ENCODE results near the gene AP4B1. TPM values are rescaled to one million over a fixed set of nuclear protein-coding genes. Genes with fewer than 3 reads are reported as not detected.
A peak's percentile ranks its signal among the peaks of the same experiment; 100 is the strongest.

Gene AP4B1
- total and polyA plus RNA-seq, 2 of the 13 experiments (the other 11 are each of a cell fraction or from before 2014, with no cell fraction given) = 8.5 to 12.0 TPM

DNA sequence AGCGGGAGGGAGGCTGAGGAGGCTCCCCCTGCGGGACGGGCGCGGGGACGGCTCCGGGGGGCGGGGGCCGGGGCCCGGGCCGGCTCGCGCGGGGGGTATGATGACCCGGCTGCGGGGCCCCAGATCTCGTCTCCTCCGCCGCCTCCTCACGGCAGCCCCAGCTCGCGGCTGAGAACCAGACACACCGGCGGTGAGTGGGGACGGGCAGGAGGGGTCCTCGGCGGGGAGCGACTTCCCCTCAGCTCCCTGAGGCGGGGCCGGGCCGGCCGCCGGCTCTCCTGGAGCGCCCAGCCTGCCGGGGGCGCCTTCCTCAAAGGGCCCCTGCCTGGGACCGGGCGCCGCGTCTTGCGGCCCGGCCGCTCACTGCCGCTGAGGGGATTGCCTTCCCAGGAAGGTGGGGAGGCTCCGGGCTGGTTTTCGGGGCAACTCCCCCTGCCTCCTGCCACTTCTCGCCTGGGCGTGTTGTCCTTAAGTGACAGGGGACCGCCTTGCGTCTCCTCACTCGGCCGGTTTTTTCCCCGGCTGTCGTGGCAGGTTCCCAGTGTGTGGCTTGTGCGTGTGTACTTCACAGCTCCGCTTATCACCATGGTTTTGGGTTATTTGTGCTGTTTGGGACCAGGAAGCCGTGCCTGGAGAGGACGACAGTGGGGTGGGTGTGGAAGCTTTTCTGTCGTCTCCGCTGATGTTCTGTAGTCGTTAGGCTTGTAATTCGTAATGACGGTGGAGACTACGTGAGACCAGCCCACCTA lies 25.3 kb upstream of the AP4B1 start (continued):
- TF ChIP-seq SRY (CRISPR knock-in tag; IDR thresholded peaks at IDR 0.05) = peak; percentile 50; the same call in 1 of the 2 replicates
- no peak for TF ChIP-seq TAF1 (CRISPR knock-in tag; IDR thresholded peaks at IDR 0.05)
- TF ChIP-seq NKX3-1 (CRISPR knock-in tag; IDR thresholded peaks at IDR 0.05) = no peak; the same call in 1 of the 2 replicates
- TF ChIP-seq ZNF564 (CRISPR knock-in tag; IDR thresholded peaks at IDR 0.05) = no peak
- no peak for TF ChIP-seq KLF13 (CRISPR knock-in tag; IDR thresholded peaks at IDR 0.05)
- TF ChIP-seq, protein P1, sequence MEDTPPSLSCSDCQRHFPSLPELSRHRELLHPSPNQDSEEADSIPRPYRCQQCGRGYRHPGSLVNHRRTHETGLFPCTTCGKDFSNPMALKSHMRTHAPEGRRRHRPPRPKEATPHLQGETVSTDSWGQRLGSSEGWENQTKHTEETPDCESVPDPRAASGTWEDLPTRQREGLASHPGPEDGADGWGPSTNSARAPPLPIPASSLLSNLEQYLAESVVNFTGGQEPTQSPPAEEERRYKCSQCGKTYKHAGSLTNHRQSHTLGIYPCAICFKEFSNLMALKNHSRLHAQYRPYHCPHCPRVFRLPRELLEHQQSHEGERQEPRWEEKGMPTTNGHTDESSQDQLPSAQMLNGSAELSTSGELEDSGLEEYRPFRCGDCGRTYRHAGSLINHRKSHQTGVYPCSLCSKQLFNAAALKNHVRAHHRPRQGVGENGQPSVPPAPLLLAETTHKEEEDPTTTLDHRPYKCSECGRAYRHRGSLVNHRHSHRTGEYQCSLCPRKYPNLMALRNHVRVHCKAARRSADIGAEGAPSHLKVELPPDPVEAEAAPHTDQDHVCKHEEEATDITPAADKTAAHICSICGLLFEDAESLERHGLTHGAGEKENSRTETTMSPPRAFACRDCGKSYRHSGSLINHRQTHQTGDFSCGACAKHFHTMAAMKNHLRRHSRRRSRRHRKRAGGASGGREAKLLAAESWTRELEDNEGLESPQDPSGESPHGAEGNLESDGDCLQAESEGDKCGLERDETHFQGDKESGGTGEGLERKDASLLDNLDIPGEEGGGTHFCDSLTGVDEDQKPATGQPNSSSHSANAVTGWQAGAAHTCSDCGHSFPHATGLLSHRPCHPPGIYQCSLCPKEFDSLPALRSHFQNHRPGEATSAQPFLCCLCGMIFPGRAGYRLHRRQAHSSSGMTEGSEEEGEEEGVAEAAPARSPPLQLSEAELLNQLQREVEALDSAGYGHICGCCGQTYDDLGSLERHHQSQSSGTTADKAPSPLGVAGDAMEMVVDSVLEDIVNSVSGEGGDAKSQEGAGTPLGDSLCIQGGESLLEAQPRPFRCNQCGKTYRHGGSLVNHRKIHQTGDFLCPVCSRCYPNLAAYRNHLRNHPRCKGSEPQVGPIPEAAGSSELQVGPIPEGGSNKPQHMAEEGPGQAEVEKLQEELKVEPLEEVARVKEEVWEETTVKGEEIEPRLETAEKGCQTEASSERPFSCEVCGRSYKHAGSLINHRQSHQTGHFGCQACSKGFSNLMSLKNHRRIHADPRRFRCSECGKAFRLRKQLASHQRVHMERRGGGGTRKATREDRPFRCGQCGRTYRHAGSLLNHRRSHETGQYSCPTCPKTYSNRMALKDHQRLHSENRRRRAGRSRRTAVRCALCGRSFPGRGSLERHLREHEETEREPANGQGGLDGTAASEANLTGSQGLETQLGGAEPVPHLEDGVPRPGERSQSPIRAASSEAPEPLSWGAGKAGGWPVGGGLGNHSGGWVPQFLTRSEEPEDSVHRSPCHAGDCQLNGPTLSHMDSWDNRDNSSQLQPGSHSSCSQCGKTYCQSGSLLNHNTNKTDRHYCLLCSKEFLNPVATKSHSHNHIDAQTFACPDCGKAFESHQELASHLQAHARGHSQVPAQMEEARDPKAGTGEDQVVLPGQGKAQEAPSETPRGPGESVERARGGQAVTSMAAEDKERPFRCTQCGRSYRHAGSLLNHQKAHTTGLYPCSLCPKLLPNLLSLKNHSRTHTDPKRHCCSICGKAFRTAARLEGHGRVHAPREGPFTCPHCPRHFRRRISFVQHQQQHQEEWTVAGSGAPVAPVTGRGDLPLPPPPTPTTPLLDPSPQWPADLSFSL (CRISPR knock-in tag; IDR thresholded peaks at IDR 0.05) = peak; percentile 64
- no peak for TF ChIP-seq ZNF282 (IDR thresholded peaks at IDR 0.05; ENCODE audit: partially characterized antibody)
- TF ChIP-seq ATF7-NPFF (CRISPR knock-in tag; IDR thresholded peaks at IDR 0.05; ENCODE audit: low read depth) = 0 out of 2 replicates have a peak, but pooled peaks have one; percentile 26
- peak; percentile 50 for TF ChIP-seq RBM39 (IDR thresholded peaks at IDR 0.05; ENCODE audit: low read depth, low read length, poor library complexity, severe bottlenecking)
- 0 out of 2 replicates have a peak, but pooled peaks have one; percentile 34 for TF ChIP-seq ZNF709 (CRISPR knock-in tag; IDR thresholded peaks at IDR 0.05)
- TF ChIP-seq, protein P2, sequence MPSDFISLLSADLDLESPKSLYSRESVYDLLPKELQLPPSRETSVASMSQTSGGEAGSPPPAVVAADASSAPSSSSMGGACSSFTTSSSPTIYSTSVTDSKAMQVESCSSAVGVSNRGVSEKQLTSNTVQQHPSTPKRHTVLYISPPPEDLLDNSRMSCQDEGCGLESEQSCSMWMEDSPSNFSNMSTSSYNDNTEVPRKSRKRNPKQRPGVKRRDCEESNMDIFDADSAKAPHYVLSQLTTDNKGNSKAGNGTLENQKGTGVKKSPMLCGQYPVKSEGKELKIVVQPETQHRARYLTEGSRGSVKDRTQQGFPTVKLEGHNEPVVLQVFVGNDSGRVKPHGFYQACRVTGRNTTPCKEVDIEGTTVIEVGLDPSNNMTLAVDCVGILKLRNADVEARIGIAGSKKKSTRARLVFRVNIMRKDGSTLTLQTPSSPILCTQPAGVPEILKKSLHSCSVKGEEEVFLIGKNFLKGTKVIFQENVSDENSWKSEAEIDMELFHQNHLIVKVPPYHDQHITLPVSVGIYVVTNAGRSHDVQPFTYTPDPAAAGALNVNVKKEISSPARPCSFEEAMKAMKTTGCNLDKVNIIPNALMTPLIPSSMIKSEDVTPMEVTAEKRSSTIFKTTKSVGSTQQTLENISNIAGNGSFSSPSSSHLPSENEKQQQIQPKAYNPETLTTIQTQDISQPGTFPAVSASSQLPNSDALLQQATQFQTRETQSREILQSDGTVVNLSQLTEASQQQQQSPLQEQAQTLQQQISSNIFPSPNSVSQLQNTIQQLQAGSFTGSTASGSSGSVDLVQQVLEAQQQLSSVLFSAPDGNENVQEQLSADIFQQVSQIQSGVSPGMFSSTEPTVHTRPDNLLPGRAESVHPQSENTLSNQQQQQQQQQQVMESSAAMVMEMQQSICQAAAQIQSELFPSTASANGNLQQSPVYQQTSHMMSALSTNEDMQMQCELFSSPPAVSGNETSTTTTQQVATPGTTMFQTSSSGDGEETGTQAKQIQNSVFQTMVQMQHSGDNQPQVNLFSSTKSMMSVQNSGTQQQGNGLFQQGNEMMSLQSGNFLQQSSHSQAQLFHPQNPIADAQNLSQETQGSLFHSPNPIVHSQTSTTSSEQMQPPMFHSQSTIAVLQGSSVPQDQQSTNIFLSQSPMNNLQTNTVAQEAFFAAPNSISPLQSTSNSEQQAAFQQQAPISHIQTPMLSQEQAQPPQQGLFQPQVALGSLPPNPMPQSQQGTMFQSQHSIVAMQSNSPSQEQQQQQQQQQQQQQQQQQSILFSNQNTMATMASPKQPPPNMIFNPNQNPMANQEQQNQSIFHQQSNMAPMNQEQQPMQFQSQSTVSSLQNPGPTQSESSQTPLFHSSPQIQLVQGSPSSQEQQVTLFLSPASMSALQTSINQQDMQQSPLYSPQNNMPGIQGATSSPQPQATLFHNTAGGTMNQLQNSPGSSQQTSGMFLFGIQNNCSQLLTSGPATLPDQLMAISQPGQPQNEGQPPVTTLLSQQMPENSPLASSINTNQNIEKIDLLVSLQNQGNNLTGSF (CRISPR knock-in tag; IDR thresholded peaks at IDR 0.05) = no peak
- no peak for TF ChIP-seq ZNF562 (CRISPR knock-in tag; IDR thresholded peaks at IDR 0.05; ENCODE audit: borderline replicate concordance)
- TF ChIP-seq FOXA1 (IDR thresholded peaks at IDR 0.05) = no peak
- TF ChIP-seq FOXA1 (CRISPR knock-in tag; IDR thresholded peaks at IDR 0.05) = no peak
- no peak for TF ChIP-seq KLF9 (CRISPR knock-in tag; IDR thresholded peaks at IDR 0.05; ENCODE audit: low read depth)
- no peak for TF ChIP-seq HNF4G (IDR thresholded peaks at IDR 0.05; ENCODE audit: borderline replicate concordance, low read depth, low read length)
- no peak for TF ChIP-seq HNF4G (CRISPR knock-in tag; IDR thresholded peaks at IDR 0.05; ENCODE audit: borderline replicate concordance, low read depth)
- no peak for TF ChIP-seq ZNF556 (CRISPR knock-in tag; IDR thresholded peaks at IDR 0.05; ENCODE audit: borderline replicate concordance)
- TF ChIP-seq KDM5A (IDR thresholded peaks at IDR 0.05; ENCODE audit: borderline replicate concordance, low read length) = peak; percentile 40; the same call in 1 of the 2 replicates

Measured in HepG2 (cell line).